C4-2B (cell line): ENCODE measurements around the gene RNF225.
"Not testable (repeated sequence)": the region's sequence is repeated elsewhere in the genome, so short reads cannot be mapped to it uniquely, and the experiment has no call there.

Source experiments
- H3K27ac ChIP-seq: fragments of 450-650 bp; 2 replicates; pipeline ENCODE4 v1.5.1; 2017
- CTCF ChIP-seq: fragments of 450-650 bp; conservative IDR thresholded peaks from 2 replicates; pipeline ENCODE4 v1.5.1; 2017; ENCODE audit warnings: mild to moderate bottlenecking
- ZFX ChIP-seq: fragments of 450-650 bp; IDR thresholded peaks from 2 replicates; pipeline ENCODE4 v1.6.1; 2017

The RNF225 gene

GRCh38 chr19:58366585-58367430 is 28.6 kb upstream of the RNF225 start:
- H3K27ac ChIP-seq: no peak overlapping the region
- no peak for TF ChIP-seq ZFX
- TF ChIP-seq CTCF: no peak

GRCh38 chr19:58367698-58368454 is 27.6 kb upstream of the RNF225 start:
- H3K27ac ChIP-seq: no peak overlapping the region
- TF ChIP-seq ZFX (no peak), CTCF (no peak)

- TF ChIP-seq CTCF: no peak
- TF ChIP-seq ZFX: no peak
- no peak overlapping the region for H3K27ac ChIP-seq
Observed at GRCh38 chr19:58368561-58369360, 26.7 kb upstream of the RNF225 start.

GRCh38 chr19:58372311-58373133 is 22.9 kb upstream of the RNF225 start:
- TF ChIP-seq CTCF: no peak; the same call in 1 of the 2 replicates
- peak overlapping the region; percentile 6; the same call in 1 of the 2 replicates for H3K27ac ChIP-seq

- H3K27ac ChIP-seq: no peak overlapping the region
- no peak for TF ChIP-seq CTCF
- TF ChIP-seq ZFX: no peak
Observed at GRCh38 chr19:58374200-58374599, 21.3 kb upstream of the RNF225 start.

GRCh38 chr19:58376724-58377123 is 18.7 kb upstream of the RNF225 start:
- H3K27ac ChIP-seq: not testable (repeated sequence)

GRCh38 chr19:58379246-58379645 is 16.2 kb upstream of the RNF225 start:
- H3K27ac ChIP-seq: no peak overlapping the region; the same call in 1 of the 2 replicates
- TF ChIP-seq CTCF (no peak), ZFX (no peak)
